ENCODE data around the gene NPRL2.

DNA sequence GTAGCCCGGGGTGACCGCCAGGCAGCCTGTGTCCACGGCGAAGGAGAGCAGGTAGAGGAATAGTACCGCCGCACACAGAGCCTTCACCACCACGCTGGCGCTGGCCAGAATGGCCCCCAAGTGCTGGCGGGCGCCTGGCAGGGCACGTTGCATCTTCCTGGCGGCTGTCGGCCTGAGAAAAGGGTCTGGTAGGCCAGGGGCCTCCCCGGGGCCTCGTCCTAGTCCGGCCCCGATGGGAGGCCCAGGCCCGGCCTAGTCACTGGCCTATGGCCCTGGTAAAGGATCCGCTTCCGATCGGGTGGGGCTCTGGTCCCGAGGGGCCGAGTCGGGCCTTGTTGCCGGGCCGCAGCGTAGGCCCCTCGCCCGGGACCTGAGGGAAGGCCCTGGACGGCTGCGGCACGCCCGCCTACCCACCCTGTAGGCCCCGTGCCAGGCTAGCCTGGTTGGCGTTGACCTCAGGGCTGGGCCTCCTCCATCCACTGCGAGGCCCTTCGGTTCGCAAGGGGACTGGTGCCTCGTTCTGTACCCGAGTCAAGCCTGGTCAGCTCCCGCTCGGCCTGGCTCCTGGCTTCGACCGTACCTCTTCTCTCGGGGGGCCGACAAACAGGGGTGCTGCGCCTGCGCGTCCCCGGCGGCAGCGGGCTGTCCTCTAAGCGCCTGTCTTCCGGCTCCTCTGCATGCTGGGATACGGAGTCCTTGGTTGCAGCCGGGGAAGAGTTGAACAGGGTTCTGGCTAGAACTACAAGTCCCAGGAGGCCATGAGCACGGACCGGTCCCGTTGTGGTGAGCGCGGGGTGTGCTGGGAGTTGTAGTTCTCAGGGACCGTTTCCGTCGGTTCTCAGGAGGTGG is 8.6 kb upstream of the NPRL2 start, which contains the start of gene TMEM115:
- TF ChIP-seq, protein P1, sequence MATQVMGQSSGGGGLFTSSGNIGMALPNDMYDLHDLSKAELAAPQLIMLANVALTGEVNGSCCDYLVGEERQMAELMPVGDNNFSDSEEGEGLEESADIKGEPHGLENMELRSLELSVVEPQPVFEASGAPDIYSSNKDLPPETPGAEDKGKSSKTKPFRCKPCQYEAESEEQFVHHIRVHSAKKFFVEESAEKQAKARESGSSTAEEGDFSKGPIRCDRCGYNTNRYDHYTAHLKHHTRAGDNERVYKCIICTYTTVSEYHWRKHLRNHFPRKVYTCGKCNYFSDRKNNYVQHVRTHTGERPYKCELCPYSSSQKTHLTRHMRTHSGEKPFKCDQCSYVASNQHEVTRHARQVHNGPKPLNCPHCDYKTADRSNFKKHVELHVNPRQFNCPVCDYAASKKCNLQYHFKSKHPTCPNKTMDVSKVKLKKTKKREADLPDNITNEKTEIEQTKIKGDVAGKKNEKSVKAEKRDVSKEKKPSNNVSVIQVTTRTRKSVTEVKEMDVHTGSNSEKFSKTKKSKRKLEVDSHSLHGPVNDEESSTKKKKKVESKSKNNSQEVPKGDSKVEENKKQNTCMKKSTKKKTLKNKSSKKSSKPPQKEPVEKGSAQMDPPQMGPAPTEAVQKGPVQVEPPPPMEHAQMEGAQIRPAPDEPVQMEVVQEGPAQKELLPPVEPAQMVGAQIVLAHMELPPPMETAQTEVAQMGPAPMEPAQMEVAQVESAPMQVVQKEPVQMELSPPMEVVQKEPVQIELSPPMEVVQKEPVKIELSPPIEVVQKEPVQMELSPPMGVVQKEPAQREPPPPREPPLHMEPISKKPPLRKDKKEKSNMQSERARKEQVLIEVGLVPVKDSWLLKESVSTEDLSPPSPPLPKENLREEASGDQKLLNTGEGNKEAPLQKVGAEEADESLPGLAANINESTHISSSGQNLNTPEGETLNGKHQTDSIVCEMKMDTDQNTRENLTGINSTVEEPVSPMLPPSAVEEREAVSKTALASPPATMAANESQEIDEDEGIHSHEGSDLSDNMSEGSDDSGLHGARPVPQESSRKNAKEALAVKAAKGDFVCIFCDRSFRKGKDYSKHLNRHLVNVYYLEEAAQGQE (IDR thresholded peaks at IDR 0.05; ENCODE audit: low read depth), result no peak
- TF ChIP-seq, protein P2, sequence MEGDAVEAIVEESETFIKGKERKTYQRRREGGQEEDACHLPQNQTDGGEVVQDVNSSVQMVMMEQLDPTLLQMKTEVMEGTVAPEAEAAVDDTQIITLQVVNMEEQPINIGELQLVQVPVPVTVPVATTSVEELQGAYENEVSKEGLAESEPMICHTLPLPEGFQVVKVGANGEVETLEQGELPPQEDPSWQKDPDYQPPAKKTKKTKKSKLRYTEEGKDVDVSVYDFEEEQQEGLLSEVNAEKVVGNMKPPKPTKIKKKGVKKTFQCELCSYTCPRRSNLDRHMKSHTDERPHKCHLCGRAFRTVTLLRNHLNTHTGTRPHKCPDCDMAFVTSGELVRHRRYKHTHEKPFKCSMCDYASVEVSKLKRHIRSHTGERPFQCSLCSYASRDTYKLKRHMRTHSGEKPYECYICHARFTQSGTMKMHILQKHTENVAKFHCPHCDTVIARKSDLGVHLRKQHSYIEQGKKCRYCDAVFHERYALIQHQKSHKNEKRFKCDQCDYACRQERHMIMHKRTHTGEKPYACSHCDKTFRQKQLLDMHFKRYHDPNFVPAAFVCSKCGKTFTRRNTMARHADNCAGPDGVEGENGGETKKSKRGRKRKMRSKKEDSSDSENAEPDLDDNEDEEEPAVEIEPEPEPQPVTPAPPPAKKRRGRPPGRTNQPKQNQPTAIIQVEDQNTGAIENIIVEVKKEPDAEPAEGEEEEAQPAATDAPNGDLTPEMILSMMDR (IDR thresholded peaks at IDR 0.05 in 2 of 3, conservative IDR thresholded peaks at IDR 0.05 in 1 of 3; ENCODE audit: borderline replicate concordance in 1 of 3, insufficient read depth in 1 of 3, low read depth in 2 of 3, low read length in 2 of 3), result no peak
- peak; percentile 77 for TF ChIP-seq POLR2AphosphoS5 (IDR thresholded peaks at IDR 0.05; ENCODE audit: low read depth, low read length)
- no peak for TF ChIP-seq RAD21 (IDR thresholded peaks at IDR 0.05; ENCODE audit: low read depth)
- TF ChIP-seq EZH2 (IDR thresholded peaks at IDR 0.05), result no peak
- no peak for TF ChIP-seq POLR2A (IDR thresholded peaks at IDR 0.05; ENCODE audit: borderline replicate concordance, extremely low read depth, insufficient read depth, insufficient read length)
- TF ChIP-seq, protein P3, sequence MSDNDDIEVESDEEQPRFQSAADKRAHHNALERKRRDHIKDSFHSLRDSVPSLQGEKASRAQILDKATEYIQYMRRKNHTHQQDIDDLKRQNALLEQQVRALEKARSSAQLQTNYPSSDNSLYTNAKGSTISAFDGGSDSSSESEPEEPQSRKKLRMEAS (IDR thresholded peaks at IDR 0.05), result no peak
- no peak for TF ChIP-seq JUND (IDR thresholded peaks at IDR 0.05)
- no peak for TF ChIP-seq EZH2phosphoT487 (IDR thresholded peaks at IDR 0.05; ENCODE audit: borderline replicate concordance)
- no peak for TF ChIP-seq ELF1 (IDR thresholded peaks at IDR 0.05; ENCODE audit: borderline replicate concordance, low read depth)
- no peak for TF ChIP-seq SIN3A (IDR thresholded peaks at IDR 0.05; ENCODE audit: low read depth)
- TF ChIP-seq, protein P4, sequence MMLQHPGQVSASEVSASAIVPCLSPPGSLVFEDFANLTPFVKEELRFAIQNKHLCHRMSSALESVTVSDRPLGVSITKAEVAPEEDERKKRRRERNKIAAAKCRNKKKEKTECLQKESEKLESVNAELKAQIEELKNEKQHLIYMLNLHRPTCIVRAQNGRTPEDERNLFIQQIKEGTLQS (IDR thresholded peaks at IDR 0.05), result no peak
